ENCODE results near the gene RPS6KB2.
"Not testable (repeated sequence)": the region's sequence is repeated elsewhere in the genome, so short reads cannot be mapped to it uniquely, and the experiment has no call there.

Gene RPS6KB2

GRCh38 chr11:67410984-67411784, 17.1 kb upstream of the RPS6KB2 start:
- no peak for DNase-seq

GRCh38 chr11:67411785-67412152, 16.5 kb upstream of the RPS6KB2 start:
- DNase-seq, result no peak

DNA sequence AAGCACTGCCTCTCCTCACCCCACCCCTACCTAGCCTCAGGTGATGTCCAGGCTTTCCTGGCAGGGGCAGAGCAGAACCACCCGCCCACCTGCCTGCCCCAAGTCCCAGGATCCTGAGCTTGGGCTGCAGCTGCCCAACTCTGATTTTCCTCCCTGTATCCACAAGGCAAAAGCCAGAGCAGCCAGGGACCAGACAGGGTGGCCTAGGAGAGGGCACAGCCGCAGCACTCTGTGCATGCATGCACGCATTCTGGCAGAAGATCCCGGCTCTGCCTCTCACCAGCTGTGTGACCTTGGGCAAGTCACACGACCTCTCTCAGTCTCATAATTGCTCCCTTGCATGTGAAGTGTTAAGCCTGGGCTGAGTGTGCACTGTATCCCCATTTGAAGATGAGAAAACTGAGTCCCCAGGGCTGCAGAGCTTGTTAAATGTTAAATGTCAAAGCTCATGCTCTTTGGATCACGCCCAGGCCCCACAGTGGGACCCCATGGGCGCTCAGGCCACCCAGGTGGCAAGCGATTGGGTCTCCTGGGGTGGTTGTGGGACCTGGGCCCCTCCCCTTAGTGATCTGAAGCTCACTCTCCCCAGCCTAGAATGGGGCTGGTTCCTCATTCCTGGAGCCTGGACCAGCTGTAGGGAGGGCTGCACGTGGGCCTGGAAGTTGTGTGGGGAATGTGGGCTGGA, 15.7 kb upstream of the RPS6KB2 start:
- DNase-seq, result no peak

GRCh38 chr11:67413266-67413849, 14.9 kb upstream of the RPS6KB2 start:
- no peak for DNase-seq

DNA sequence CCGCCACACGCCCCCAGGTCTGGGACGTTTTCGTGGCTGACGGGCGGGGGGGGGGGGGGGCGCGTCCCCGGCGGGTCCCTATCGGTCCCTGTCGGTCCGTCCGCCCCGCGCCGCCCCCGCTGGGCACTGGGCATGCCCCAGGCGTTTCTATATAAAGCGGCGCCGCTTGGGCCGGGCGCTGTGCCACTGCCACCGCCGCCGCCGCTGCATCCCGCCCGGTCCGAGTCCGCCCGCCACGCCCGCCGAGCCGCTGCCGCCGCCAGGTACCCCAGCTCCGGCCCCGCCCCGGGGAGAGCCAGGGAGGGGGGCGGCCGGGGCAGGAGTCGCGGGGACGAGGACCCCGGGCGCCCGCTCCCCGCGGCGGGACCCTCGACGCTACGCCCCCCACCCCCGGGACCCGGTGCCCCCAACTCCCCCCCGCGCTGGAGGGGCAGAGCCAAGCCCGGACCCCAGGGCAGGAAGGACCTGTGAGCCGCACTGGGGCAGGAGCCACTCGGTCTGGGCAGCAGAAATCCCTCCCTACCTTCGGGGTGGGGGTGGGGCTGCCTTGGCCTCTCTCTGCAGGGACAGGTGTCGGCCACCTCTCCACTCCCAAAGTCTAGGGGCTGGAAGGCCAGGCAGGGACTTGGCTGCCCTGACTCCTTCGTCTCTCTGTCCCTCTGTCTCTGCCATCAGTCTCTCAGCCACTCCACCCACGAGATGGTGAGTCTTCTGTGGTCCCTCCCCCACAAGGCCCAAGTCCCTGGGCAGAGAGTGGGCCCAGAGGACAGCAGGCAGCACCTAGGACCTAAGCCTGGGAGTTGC, 12.6 kb upstream of the RPS6KB2 start, which contains the start of gene CARNS1:
Gene CARNS1 (plus strand): TSS at position 178 of the 804 bp plus-strand sequence. CDS start 522 bp downstream, at position 700.
- no peak for DNase-seq

GRCh38 chr11:67416416-67417335, 11.6 kb upstream of the RPS6KB2 start:
- no peak for DNase-seq

GRCh38 chr11:67417425-67417824, 10.9 kb upstream of the RPS6KB2 start:
- DNase-seq, result no peak

GRCh38 chr11:67418476-67419281, 9.6 kb upstream of the RPS6KB2 start:
- no peak for DNase-seq

GRCh38 chr11:67419325-67420049, 8.8 kb upstream of the RPS6KB2 start:
- DNase-seq, result no peak

DNA sequence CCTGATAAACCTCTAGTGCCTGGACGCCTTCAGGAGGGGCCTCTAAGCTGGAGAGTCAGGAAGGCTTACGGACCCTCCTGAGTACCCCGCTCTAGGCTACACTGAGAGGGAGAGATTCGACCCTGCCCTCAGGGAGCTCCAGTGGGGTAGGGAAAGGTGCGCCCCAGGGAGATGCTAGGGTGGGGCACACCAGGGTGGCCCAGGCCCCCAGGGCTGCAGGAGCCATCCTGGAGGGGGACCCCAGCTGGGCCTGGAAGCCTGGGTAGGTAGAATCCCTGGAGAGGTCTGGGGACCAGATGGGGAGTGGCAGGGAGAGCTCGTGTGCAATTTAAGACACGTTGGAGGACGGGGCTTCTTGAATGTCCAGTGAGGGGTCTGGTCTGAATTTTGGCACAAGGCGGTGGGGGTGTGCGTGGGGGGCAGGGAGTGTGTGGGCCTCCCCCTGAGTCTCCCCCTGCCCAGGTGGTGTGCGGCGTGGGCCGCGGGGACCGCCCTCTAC, 8.1 kb upstream of the RPS6KB2 start:
- DNase-seq, result no peak

DNA sequence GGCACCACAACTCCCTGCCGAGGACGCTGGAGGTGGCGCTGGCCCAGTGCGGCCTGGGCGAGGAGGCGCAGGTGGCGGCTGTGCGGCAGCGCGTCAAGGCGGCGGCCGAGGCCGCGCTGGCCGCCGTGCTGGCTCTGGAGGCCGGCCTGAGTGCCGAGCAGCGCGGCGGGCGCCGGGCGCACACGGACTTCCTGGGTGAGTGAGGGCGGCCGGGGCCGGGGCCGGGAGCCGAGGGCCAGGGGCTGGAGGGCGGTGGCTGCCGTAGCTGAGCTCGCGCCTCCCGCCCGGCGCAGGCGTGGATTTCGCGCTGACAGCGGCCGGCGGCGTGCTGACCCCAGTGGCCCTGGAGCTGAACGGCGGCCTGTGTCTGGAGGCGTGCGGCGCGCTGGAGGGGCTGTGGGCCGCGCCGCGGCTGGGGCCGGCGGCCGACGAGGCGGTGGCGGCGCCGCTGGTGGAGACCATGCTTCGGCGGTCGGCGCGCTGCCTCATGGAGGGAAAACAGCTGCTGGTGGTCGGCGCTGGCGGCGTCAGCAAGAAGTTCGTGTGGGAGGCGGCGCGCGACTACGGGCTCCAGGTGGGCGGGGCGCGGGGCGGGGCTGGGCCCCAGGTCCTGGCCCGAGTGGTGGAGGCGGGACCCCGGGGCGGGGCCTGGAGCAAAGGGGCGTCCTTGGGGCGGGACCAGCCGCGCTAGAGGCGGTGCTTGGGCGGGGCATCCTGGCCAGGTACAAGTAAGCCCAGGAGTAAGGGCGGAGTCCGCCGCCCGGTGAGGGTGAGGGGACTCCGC, 7.5 kb upstream of the RPS6KB2 start:
- DNase-seq, result peak; percentile 94

DNA sequence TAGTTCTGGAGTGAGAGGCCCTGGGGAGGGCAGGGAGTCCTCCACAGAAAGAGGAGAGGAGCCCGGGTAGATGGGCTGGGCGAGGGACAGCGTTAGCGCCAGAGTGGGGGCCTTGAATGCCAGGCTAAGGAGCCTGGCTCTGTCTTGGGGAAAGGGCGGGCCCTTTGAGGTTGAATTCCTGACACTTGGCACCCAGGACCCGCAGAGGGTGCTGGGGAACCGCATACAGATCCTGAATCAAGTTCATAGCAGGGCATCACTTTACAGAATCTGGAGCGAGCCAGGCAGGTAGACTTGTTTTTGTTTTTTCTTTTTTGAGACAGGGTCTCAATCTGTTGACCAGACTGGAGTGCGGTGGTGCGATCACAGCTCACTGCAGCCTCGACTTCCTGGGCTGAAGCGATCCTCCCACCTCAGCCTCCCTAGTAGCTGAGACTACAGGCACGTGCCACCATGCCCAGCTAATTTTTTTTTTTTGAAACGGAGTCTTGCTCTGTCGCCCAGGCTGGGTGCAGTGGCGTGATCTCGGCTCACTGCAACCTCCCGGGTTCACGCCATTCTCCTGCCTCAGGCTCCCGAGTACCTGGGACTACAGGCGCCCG, 6.8 kb upstream of the RPS6KB2 start:
- DNase-seq, result no peak

DNA sequence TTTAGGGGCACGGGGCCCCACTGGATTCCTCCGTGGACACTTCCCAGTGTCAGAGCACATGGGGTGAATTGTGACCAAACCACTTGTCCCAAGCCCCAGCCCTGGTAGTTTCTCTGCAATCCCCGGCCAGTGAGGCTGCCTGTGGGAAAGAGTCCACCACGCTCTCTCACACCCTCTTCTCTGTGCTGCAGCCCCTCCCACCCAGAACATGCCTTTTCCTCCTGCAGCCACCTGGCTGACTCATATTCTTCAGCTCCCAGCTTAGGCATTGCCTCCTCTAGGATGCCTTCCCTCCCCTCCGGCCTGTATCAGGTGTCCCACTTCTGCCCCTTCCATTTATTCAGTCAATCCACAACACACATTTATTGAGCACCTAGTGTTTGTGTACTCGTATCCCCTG, 5.4 kb upstream of the RPS6KB2 start:
- DNase-seq, result no peak

DNA sequence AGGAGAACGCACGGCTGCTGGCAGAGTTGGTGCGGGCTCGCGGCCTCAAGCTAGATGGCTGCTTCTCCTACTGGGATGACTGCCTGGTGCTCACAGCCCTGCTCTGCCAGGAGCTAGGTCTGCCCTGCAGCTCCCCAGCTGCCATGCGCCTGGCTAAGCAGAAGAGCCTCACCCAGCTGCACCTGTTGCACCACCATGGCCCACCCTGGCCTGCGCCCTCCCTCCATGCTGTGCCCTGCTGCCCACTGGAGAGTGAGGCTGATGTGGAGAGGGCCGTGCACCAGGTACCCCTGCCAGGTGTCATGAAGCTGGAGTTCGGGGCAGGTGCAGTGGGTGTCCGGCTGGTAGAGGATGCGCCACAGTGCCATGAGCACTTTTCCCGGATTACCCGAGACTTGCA, 4.8 kb upstream of the RPS6KB2 start:
- DNase-seq, result no peak

GRCh38 chr11:67423891-67424613, 4.2 kb upstream of the RPS6KB2 start:
- DNase-seq, result no peak

DNA sequence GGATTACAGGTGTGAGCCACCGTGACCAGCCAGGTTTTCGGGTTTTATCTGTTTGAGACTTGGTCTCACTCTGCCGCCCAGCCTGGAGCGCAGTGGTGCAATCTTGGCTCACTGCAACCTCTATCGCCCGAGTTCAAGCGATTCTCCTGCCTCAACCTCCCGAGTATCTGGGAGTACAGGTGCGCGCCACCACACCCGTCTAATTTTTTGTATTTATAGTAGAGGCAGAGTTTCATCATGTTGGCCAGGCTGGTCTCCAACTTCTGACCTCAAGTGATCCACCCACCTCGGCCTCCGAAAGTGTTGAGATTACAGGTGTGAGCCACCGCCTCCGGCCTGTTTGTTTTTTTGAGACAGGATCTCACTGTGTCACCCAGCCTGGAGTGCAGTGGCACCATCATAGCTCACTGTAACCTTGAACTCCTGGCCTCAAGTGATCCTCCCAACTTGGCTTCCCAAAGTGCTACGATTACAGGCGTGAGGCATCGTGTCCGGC, 882 bp upstream of the RPS6KB2 start:
- DNase-seq, result not testable (repeated sequence)

GRCh38 chr11:67429038-67429668, 859 bp downstream of the RPS6KB2 start:
- DNase-seq, result no peak

DNA sequence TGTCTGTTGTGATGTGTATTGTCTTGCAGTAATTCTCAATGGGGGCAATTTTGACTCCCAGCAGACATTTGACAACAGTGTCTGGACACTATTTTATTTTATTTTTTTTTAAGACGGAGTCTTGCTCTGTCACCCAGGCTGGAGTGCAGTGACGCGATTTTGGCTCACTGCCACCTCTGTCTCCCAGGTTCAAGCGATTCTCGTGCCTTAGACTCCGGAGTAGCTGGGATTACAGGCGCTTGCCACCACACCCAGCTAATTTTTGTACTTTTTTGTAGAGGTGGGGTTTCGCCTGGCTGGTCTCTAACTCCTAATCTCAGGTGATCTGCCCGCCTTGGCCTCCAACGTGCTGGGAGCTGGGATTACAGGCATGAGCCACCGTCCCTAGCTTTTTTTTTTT, 1.4 kb downstream of the RPS6KB2 start:
- DNase-seq, result no peak
